ENCODE data around the gene KLK3. TPM values are rescaled to one million over a fixed set of nuclear protein-coding genes. Genes with fewer than 3 reads are reported as not detected.

The KLK3 gene
- total and polyA plus RNA-seq, 2 of the 4 experiments (the other 2 are of a cell fraction), result not detected

- H2AK9ac ChIP-seq (replicated peaks; ENCODE audit: low read depth, low read length, poor library complexity), result no peak overlapping the region
- H2AK5ac ChIP-seq (ENCODE audit: low read depth, low read length), result no peak overlapping the region
- H4K8ac ChIP-seq (ENCODE audit: low read depth in 2 of 2, low read length in 2 of 2), result no peak overlapping the region
- H4K91ac ChIP-seq (ENCODE audit: insufficient read depth, low read depth, low read length), result no peak overlapping the region
- in situ Hi-C loops (cut with MboI; ENCODE audit: low sequenced_read_pairs) (no loop called here), dilution Hi-C loops (cut with HindIII; ENCODE audit: low sequenced_read_pairs, unreplicated experiment) (no loop called here), intact Hi-C loops (cut with micrococcal nuclease) (no loop called here)
- no peak overlapping the region for H3K23ac ChIP-seq (ENCODE audit: low read depth, low read length)
- no peak overlapping the region for H2AFZ ChIP-seq (replicated peaks; ENCODE audit: low read length, poor library complexity)
- no peak overlapping the region for H3K4me2 ChIP-seq (ENCODE audit: low read depth, low read length)
- TF ChIP-seq USF2 (IDR thresholded peaks at IDR 0.05; ENCODE audit: low read depth, low read length), result no peak
- TF ChIP-seq NFE2L2 (IDR thresholded peaks at IDR 0.05; ENCODE audit: low read depth, low read length), result no peak
- no peak for TF ChIP-seq SMC3 (IDR thresholded peaks at IDR 0.05; ENCODE audit: low read depth, low read length)
- TF ChIP-seq BHLHE40 (IDR thresholded peaks at IDR 0.05; ENCODE audit: low read depth, low read length), result no peak
- TF ChIP-seq, protein P1, sequence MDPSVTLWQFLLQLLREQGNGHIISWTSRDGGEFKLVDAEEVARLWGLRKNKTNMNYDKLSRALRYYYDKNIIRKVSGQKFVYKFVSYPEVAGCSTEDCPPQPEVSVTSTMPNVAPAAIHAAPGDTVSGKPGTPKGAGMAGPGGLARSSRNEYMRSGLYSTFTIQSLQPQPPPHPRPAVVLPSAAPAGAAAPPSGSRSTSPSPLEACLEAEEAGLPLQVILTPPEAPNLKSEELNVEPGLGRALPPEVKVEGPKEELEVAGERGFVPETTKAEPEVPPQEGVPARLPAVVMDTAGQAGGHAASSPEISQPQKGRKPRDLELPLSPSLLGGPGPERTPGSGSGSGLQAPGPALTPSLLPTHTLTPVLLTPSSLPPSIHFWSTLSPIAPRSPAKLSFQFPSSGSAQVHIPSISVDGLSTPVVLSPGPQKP (IDR thresholded peaks at IDR 0.05; ENCODE audit: borderline replicate concordance, low read depth, low read length), result no peak
- no peak for TF ChIP-seq POLR2A (IDR thresholded peaks at IDR 0.05; ENCODE audit: low read depth, low read length)
- TF ChIP-seq FOS (IDR thresholded peaks at IDR 0.05; ENCODE audit: low read depth, low read length), result no peak
- no peak overlapping the region for H3K4ac ChIP-seq (ENCODE audit: low read depth, low read length)
- no peak overlapping the region for H3K9ac ChIP-seq (ENCODE audit: low read depth, low read length)
- H3K27ac ChIP-seq (ENCODE audit: insufficient read depth, low read length), result no peak overlapping the region
- H2BK120ac ChIP-seq (ENCODE audit: low read depth, low read length), result no peak overlapping the region
- no peak overlapping the region for H4K5ac ChIP-seq (ENCODE audit: low read depth, low read length)
- H4K20me1 ChIP-seq (ENCODE audit: insufficient read depth, low read length), result no peaks in the 10 kb centered on the region
- H3K56ac ChIP-seq (ENCODE audit: extremely low read depth, insufficient read depth, low read length), result no peak overlapping the region
- H2BK20ac ChIP-seq (ENCODE audit: low read depth, low read length), result no peak overlapping the region
- ChIA-PET CTCF (no interaction called here), POLR2A (ENCODE audit: unreplicated experiment) (no interaction called here)
- no peaks in the 10 kb centered on the region for H3K36me3 ChIP-seq (ENCODE audit: control insufficient read depth, insufficient read depth, low read length)
- H2BK5ac ChIP-seq (ENCODE audit: low read depth, low read length, poor library complexity, severe bottlenecking), result no peak overlapping the region
- WGBS, 2 experiments (ENCODE audit: extremely low coverage in 2 of 2, insufficient read length in 1 of 2), result 20% methylated on average over 1 of the region's 12 CpGs; no CpG with 5 or more reads in 1 of the 2 experiments
- DNase-seq (no peak), ATAC-seq (ENCODE audit: low read depth) (no peak)
- H3K79me1 ChIP-seq (ENCODE audit: low read depth in 1 of 2, low read length in 2 of 2), result no peaks in the 10 kb centered on the region
- no peak overlapping the region for H3K14ac ChIP-seq (replicated peaks; ENCODE audit: low read depth, low read length)
- no peak overlapping the region for H3K4me3 ChIP-seq (ENCODE audit: insufficient read depth, low read depth, low read length)
- BruUV-seq (replicated peaks), result no TSS peak
- H3K9me3 ChIP-seq (ENCODE audit: control insufficient read depth, insufficient read depth, low read length), result no peaks in the 10 kb centered on the region
- H3K27me3 ChIP-seq (ENCODE audit: control insufficient read depth, insufficient read depth, low read length), result peaks cover 45% of the 10 kb centered on the region
- H3K4me1 ChIP-seq (ENCODE audit: control insufficient read depth, insufficient read depth, low read length), result no peaks in the 10 kb centered on the region
- H2BK15ac ChIP-seq (ENCODE audit: low read depth, low read length), result no peak overlapping the region
- H3K18ac ChIP-seq (ENCODE audit: low read depth, low read length), result no peak overlapping the region
- no peaks in the 10 kb centered on the region for H3K9me1 ChIP-seq (ENCODE audit: insufficient read depth, low read length)
Observed at GRCh38 chr19:50818859-50819472, 35.7 kb upstream of the KLK3 start.
